ENCODE measurements around the gene NNMT. TPM values are rescaled to one million over a fixed set of nuclear protein-coding genes. Genes with fewer than 3 reads are reported as not detected.

Gene NNMT
- total RNA-seq, 2 experiments from 2014 or later, result not detected

GRCh38 chr11:114287154-114287553 is 9.0 kb upstream of the NNMT start:
- no peak for DNase-seq
- Mint-ChIP-seq H3K4me1 (no peaks in the 10 kb centered on the region), H3K36me3 (no peaks in the 10 kb centered on the region), H3K27me3 (peaks cover 4% of the 10 kb centered on the region), H3K27ac (no peak overlapping the region), H3K9me3 (no peaks in the 10 kb centered on the region), H3K4me3 (no peak overlapping the region)

DNA sequence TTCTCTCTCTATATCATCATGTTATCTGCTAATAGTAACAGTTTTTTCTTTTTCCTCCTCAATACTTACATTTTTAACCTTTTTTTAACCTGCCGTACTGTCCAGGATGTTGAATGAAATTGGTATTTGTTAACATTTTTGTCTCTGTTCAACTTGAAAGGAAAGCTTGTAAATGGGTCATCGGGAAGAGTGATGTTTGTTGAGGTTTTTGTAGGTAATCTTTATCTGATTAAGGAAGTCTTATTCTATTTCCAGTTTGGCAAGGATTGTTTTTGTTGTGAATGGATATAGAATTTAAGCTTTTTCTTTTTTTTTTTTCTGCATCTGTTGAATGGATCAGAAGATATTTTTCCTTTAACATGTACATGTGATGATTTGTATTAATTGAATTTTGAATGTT is 8.1 kb upstream of the NNMT start:
- Mint-ChIP-seq H3K36me3 (no peaks in the 10 kb centered on the region), H3K27me3 (peaks cover 10% of the 10 kb centered on the region), H3K9me3 (no peaks in the 10 kb centered on the region), H3K27ac (no peak overlapping the region), H3K4me1 (no peaks in the 10 kb centered on the region), H3K4me3 (no peak overlapping the region)
- DNase-seq, result no peak

DNA sequence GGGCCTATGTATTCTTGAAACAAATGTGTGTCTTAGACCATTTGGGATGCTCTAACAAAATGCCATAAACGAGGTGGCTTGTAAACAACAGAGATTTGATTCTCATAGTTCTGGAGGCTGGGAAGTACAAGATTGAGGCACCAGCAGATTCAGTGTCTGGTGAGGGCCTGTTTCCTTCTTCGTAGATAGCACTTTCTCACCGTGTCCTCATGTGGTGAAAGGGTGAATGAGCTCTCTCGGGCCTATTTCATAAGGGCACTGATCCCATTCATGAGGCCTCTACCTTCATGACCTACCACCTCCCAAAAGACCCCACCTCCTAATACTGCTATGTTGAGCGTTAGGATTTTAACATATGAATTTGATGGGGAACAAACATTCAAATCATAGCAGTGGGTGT is 6.4 kb upstream of the NNMT start:
- Mint-ChIP-seq H3K27ac (no peak overlapping the region), H3K4me1 (no peaks in the 10 kb centered on the region), H3K36me3 (no peaks in the 10 kb centered on the region), H3K9me3 (no peaks in the 10 kb centered on the region), H3K27me3 (peaks cover 14% of the 10 kb centered on the region), H3K4me3 (no peak overlapping the region)
- no peak for DNase-seq

DNA sequence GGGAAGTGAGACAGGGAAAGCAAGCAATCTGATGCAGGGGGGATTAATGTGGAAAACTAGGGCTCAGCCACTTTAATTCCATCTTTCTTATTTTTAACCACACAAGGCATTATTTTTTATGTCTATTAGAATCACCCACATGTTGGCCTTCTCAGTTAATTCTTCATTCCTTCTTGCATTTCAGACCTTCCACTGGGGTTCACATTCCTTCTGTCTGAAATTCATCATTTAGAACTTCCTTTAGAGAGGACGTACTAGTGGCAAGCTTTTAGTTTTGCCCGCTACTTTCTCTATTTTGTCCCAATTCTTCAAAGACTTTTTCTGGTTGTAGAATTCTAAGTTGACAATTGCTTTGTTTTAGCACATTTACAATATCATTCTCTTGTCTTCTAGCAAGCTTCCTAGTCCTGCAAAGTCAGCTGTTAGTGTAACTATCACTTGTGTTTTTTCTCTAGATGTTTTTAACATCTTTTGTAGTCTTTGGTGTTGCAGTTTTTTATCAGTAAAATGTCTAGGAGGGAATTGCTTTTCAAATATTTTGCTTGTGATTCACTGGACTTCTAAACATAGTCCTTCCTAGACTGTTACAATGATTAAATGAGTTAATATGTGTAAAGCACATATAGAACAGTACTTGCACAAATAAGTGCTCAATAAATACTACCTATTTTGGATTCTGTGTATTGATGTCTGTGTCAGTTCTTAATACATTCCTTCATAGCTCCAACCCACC is 5.5 kb upstream of the NNMT start:
- H3K4me3 Mint-ChIP-seq, result no peak overlapping the region
- no peak overlapping the region for H3K27ac Mint-ChIP-seq
- H3K27me3 Mint-ChIP-seq, result peaks cover 14% of the 10 kb centered on the region
- no peak for DNase-seq
- no peaks in the 10 kb centered on the region for H3K9me3 Mint-ChIP-seq
- no peaks in the 10 kb centered on the region for H3K36me3 Mint-ChIP-seq
- H3K4me1 Mint-ChIP-seq, result no peaks in the 10 kb centered on the region

DNA sequence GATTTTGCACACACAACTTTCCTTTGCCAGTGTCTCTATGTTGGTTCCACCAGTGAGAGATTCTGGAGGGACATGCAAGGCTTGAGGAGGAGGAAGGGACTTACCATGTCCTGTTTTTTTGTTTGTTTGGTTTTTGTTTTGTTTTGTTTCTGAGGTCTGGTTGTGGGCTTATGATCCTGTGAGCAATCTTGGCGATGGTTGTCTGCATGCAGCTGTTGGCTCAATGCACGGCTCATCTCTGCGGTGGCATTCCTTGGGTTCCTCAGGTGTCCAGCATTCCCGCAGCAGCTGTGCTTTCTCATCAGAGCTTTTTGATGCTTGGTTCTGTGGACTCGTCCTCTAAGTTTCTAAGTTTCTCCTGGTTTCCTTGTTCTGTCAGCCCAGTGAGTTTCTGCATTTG is 4.8 kb upstream of the NNMT start:
- Mint-ChIP-seq H3K36me3 (no peaks in the 10 kb centered on the region), H3K9me3 (no peaks in the 10 kb centered on the region), H3K27ac (no peak overlapping the region), H3K4me1 (no peaks in the 10 kb centered on the region), H3K27me3 (peaks cover 20% of the 10 kb centered on the region), H3K4me3 (no peak overlapping the region)
- no peak for DNase-seq

DNA sequence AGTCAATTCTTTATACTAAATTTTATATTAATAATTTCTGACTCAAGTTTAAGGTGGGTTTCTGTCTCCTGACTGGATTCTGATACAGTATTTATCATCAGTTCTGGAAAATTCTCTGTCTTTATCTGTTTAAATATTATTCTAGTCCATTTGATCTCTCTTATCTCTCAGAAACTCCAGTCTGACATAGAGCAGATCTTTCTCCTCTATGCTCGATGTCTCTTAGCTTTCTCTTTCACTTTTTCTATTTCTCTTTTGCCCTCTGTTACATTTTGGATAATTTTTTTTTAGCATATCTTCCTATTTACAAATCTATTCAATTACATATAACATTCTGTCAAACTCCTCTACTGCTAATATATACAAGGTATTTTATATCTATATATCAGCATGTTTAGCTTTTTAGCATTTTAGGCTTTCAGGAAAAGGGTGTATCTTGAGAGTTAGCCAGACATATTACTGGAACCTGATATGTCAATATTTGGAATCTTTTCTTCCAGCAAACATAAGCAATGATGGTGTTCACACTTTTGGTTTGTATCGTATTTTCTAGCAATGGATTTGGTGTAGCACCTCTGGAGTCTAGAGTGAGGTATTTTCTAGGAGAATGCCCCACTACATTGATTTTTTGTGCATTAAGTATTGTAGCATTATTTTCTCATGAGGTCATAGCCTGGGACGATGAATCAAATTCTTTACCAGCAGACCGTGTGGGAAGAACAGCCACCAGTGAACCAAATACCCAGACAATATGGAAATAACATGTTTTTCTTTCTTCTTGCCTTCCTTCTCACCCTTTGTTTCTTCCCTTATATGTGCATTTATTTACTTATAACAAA is 4.1 kb upstream of the NNMT start:
- DNase-seq, result no peak
- Mint-ChIP-seq H3K4me1 (no peaks in the 10 kb centered on the region), H3K4me3 (no peak overlapping the region), H3K36me3 (no peaks in the 10 kb centered on the region), H3K27ac (no peak overlapping the region), H3K27me3 (peaks cover 20% of the 10 kb centered on the region), H3K9me3 (no peaks in the 10 kb centered on the region)

GRCh38 chr11:114293201-114293711 is 2.9 kb upstream of the NNMT start:
- H3K4me3 Mint-ChIP-seq, result no peak overlapping the region
- H3K36me3 Mint-ChIP-seq, result no peaks in the 10 kb centered on the region
- H3K27ac Mint-ChIP-seq, result no peak overlapping the region
- H3K9me3 Mint-ChIP-seq, result no peaks in the 10 kb centered on the region
- DNase-seq, result no peak
- H3K27me3 Mint-ChIP-seq, result peaks cover 20% of the 10 kb centered on the region
- no peaks in the 10 kb centered on the region for H3K4me1 Mint-ChIP-seq

GRCh38 chr11:114296605-114297372 is 590 bp downstream of the NNMT start:
- Mint-ChIP-seq H3K27ac (no peak overlapping the region), H3K4me3 (no peak overlapping the region), H3K4me1 (no peaks in the 10 kb centered on the region), H3K9me3 (peaks cover 11% of the 10 kb centered on the region), H3K27me3 (peaks cover 19% of the 10 kb centered on the region), H3K36me3 (no peaks in the 10 kb centered on the region)
- DNase-seq, result no peak

DNA sequence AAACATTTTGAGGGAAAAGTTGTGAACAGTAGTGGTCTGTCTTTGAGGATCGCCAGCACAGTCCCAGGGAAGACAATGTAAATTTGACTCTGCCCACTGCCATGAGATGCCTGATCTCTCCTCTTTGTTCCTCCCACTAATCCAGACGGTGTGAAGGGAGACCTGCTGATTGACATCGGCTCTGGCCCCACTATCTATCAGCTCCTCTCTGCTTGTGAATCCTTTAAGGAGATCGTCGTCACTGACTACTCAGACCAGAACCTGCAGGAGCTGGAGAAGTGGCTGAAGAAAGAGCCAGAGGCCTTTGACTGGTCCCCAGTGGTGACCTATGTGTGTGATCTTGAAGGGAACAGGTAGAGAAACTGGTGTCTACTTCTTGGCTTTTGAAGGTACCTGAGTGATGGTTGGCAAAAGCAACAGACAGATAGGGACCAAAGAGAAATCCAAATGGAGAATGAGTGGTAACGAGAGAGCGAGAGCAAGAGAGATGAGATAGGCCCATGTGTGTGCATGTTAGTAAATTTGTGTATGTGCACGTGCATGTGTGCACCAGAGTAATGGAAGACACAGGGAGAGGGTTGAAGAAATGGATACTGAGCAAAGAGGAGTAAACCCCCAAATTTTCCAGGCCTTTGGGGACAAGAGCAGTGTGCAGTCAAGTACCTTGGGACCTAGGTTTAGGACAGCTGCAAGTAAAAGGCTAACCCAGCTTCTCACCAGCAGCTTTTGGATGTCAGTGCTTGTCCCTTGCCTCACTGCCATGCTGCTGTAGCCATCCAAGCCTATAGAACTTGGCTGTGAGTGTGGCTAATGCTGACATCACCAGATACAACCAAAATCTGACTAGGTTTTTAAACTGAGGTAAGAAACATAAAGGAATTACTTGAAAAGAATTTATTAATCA is 1.9 kb downstream of the NNMT start:
- Mint-ChIP-seq H3K36me3 (no peaks in the 10 kb centered on the region), H3K9me3 (peaks cover 14% of the 10 kb centered on the region), H3K4me1 (no peaks in the 10 kb centered on the region), H3K27me3 (peaks cover 14% of the 10 kb centered on the region), H3K27ac (no peak overlapping the region), H3K4me3 (no peak overlapping the region)
- no peak for DNase-seq

- Mint-ChIP-seq H3K27me3 (peaks cover 13% of the 10 kb centered on the region), H3K27ac (no peak overlapping the region), H3K4me3 (no peak overlapping the region), H3K9me3 (peaks cover 14% of the 10 kb centered on the region), H3K36me3 (no peaks in the 10 kb centered on the region), H3K4me1 (no peaks in the 10 kb centered on the region)
- no peak for DNase-seq
Observed at GRCh38 chr11:114298710-114299109, 2.5 kb downstream of the NNMT start.

DNA sequence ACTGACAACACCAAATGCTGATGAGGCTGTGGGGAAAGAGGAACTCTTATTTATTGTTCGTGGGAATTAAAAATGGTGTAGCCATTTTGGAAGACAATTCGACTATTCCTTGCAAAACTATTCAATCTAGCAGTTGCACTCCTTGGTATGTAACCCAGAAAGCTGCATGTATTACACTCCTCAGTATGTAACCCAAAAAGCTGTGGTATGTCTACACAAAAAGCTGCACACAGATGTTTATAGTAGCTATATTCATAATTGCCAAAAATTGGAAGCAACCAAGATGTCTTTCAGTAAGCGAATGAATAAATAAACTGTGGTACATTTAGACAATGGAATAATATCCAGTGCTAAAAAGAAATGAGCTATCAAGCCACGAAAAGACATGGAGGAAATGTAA is 4.9 kb downstream of the NNMT start:
- DNase-seq, result no peak
- peaks cover 15% of the 10 kb centered on the region for H3K9me3 Mint-ChIP-seq
- H3K27me3 Mint-ChIP-seq, result peaks cover 7% of the 10 kb centered on the region
- no peak overlapping the region for H3K4me3 Mint-ChIP-seq
- no peak overlapping the region for H3K27ac Mint-ChIP-seq
- H3K36me3 Mint-ChIP-seq, result no peaks in the 10 kb centered on the region
- H3K4me1 Mint-ChIP-seq, result no peaks in the 10 kb centered on the region

- no peak overlapping the region for H3K4me3 Mint-ChIP-seq
- H3K36me3 Mint-ChIP-seq, result no peaks in the 10 kb centered on the region
- H3K27ac Mint-ChIP-seq, result no peak overlapping the region
- H3K27me3 Mint-ChIP-seq, result peaks cover 4% of the 10 kb centered on the region
- no peak for DNase-seq
- H3K4me1 Mint-ChIP-seq, result no peaks in the 10 kb centered on the region
- peaks cover 15% of the 10 kb centered on the region for H3K9me3 Mint-ChIP-seq
Observed at GRCh38 chr11:114301927-114302326, 5.7 kb downstream of the NNMT start.

DNA sequence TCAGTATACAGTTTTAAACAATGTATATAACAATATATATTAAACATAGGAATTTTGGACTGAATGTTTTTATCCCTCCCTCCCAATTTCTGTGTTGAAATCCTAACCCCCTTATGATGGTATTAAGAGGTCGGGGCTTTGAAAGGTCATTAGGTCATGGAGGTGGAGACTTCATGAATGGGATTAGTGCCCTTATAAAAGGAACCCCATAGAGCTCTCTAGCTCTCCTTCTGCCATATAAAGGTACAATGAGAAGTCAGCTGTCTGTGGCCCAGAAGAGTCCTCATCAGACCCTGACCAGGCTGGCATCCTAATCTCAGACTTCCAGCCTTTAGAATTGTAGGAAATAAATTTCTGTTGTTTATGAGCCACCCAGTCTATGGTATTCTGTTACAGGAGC is 6.5 kb downstream of the NNMT start:
- H3K4me3 Mint-ChIP-seq, result no peak overlapping the region
- H3K36me3 Mint-ChIP-seq, result no peaks in the 10 kb centered on the region
- no peak for DNase-seq

GRCh38 chr11:114304065-114304464 is 7.9 kb downstream of the NNMT start:
- Mint-ChIP-seq H3K36me3 (no peaks in the 10 kb centered on the region), H3K27me3 (peaks cover 20% of the 10 kb centered on the region), H3K9me3 (peaks cover 15% of the 10 kb centered on the region), H3K4me1 (no peaks in the 10 kb centered on the region), H3K27ac (no peak overlapping the region), H3K4me3 (no peak overlapping the region)
- DNase-seq, result no peak

More for the DNA sequence above, 6.5 kb downstream of the NNMT start:
- Mint-ChIP-seq H3K9me3 (peaks cover 15% of the 10 kb centered on the region), H3K27ac (no peak overlapping the region), H3K4me1 (no peaks in the 10 kb centered on the region), H3K27me3 (peaks cover 7% of the 10 kb centered on the region)
